ENCODE data around the gene SIAH2.

The SIAH2 gene

GRCh38 chr3:150790629-150791028 is 27.7 kb upstream of the SIAH2 start:
- no peak for DNase-seq (ENCODE audit: insufficient read length)
- FAIRE-seq: peak; percentile 36
- no peak for TF ChIP-seq POLR2A (IDR thresholded peaks at IDR 0.05; ENCODE audit: low read depth, low read length)
- no peak for TF ChIP-seq POLR2AphosphoS5 (IDR thresholded peaks at IDR 0.05; ENCODE audit: low read depth, low read length)
- no peak for TF ChIP-seq TAF1 (IDR thresholded peaks at IDR 0.05; ENCODE audit: borderline replicate concordance, low read depth, low read length)

DNA sequence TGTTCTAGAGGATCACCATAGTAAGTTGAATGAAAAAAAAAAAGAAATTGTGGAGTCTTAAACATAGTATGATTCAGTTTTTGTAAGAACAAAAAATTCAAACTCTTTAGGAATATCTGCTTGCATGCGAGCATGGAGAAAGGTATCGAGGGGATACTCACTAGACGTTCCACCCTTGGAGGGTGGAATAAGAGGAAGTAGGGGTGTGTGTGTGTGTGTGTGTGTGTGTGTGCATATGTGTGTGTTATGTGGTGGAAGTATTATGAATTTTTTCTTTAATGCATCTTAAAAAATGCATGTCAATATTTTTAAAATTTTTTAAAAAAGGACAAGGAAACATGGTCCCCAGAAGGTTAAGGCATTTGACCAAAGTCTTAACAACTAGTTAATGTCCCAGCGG is 26.5 kb upstream of the SIAH2 start:
- no peak for TF ChIP-seq TAF1 (IDR thresholded peaks at IDR 0.05; ENCODE audit: borderline replicate concordance, low read depth, low read length)
- no peak for TF ChIP-seq POLR2A (IDR thresholded peaks at IDR 0.05; ENCODE audit: low read depth, low read length)
- no peak for TF ChIP-seq POLR2AphosphoS5 (IDR thresholded peaks at IDR 0.05; ENCODE audit: low read depth, low read length)
- FAIRE-seq (no peak), DNase-seq (ENCODE audit: insufficient read length) (no peak)

DNA sequence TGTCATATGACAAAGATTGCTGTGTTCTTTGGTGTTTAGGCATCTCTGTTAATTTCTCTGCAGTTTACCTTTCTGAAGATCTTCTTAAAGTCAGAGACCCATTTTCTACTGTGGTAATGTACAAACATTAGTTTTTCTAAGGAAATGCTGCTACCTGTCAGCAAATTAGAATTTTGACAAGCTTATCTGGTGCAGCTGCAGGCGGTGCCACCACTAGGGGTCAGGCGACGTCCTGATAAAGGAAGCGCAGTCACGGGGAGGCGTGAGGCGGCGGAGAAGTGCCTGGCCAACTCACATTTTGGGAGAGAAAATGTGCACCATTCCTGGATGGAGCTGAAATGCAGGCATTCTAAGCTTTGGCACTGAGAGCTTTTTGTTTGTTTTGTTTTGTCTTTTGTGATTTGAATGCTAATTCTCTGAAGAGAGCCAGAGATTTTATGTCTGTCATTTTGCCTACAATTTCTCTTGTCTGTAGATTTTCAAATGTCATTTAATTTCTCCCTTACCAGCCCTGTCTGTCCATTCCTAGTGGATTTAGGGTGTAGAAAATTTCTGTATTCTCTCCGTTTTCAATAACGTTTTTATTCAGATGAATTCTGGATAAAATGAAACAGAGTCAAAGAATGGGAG is 24.9 kb upstream of the SIAH2 start:
- peak; percentile 86 for FAIRE-seq
- no peak for DNase-seq (ENCODE audit: insufficient read length)
- TF ChIP-seq POLR2A (IDR thresholded peaks at IDR 0.05; ENCODE audit: low read depth, low read length) (no peak), POLR2AphosphoS5 (IDR thresholded peaks at IDR 0.05; ENCODE audit: low read depth, low read length) (no peak), TAF1 (IDR thresholded peaks at IDR 0.05; ENCODE audit: borderline replicate concordance, low read depth, low read length) (no peak)

DNA sequence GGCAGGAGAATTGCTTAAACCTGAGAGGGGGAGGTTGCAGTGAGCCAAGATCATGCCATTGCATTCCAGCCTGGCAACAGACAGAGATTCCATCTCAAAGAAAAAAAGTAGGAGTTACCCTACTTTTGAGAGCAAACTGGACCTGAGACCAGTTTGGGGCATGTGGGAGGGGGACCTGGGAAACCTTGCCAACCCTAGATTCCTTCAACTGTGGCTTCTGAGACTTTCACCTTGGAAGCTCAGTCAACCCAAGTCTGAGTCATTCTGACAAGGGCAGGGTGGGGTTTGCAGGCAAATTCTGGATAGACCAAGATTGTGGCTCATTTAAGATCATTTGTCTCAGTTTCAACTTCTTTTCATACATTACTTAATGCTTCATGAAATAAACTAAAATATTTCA is 23.8 kb upstream of the SIAH2 start:
- TF ChIP-seq POLR2A (IDR thresholded peaks at IDR 0.05; ENCODE audit: low read depth, low read length): no peak
- no peak for TF ChIP-seq TAF1 (IDR thresholded peaks at IDR 0.05; ENCODE audit: borderline replicate concordance, low read depth, low read length)
- FAIRE-seq (no peak), DNase-seq (ENCODE audit: insufficient read length) (no peak)

GRCh38 chr3:150784747-150785125 is 21.8 kb upstream of the SIAH2 start:
- TF ChIP-seq POLR2A (IDR thresholded peaks at IDR 0.05; ENCODE audit: low read depth, low read length): no peak
- TF ChIP-seq POLR2AphosphoS5 (IDR thresholded peaks at IDR 0.05; ENCODE audit: low read depth, low read length): no peak
- TF ChIP-seq TAF1 (IDR thresholded peaks at IDR 0.05; ENCODE audit: borderline replicate concordance, low read depth, low read length): no peak
- FAIRE-seq: no peak
- DNase-seq (ENCODE audit: insufficient read length): no peak

- no peak for TF ChIP-seq TAF1 (IDR thresholded peaks at IDR 0.05; ENCODE audit: borderline replicate concordance, low read depth, low read length)
- no peak for TF ChIP-seq POLR2A (IDR thresholded peaks at IDR 0.05; ENCODE audit: low read depth, low read length)
- no peak for TF ChIP-seq POLR2AphosphoS5 (IDR thresholded peaks at IDR 0.05; ENCODE audit: low read depth, low read length)
- DNase-seq (ENCODE audit: insufficient read length) (no peak), FAIRE-seq (peak; percentile 78)
Observed at GRCh38 chr3:150783920-150784746, 21.2 kb upstream of the SIAH2 start.

DNA sequence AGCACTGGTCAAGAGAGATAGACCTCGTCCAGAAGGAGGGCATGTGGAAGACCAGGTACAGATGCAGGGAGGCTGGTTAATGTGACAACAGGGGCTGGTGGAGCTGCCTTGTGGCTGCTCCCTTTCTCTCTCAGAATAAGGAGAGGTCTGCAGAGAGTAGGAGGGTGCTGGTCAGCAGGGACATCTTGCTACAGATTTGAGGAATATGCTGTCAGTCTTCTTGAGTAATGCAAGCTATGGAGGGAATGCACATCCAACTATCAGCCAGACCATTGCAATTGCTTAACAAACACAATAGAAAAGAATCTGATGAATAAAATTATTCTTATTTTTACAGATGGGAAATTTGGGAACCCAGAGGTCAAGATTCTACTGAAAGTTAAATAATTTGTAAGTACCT is 20.3 kb upstream of the SIAH2 start:
- FAIRE-seq (no peak), DNase-seq (ENCODE audit: insufficient read length) (no peak)
- TF ChIP-seq TAF1 (IDR thresholded peaks at IDR 0.05; ENCODE audit: borderline replicate concordance, low read depth, low read length): no peak
- TF ChIP-seq POLR2A (IDR thresholded peaks at IDR 0.05; ENCODE audit: low read depth, low read length): no peak
- no peak for TF ChIP-seq POLR2AphosphoS5 (IDR thresholded peaks at IDR 0.05; ENCODE audit: low read depth, low read length)

GRCh38 chr3:150779402-150779858 is 16.5 kb upstream of the SIAH2 start:
- TF ChIP-seq POLR2AphosphoS5 (IDR thresholded peaks at IDR 0.05; ENCODE audit: low read depth, low read length): no peak
- TF ChIP-seq POLR2A (IDR thresholded peaks at IDR 0.05; ENCODE audit: low read depth, low read length): no peak
- TF ChIP-seq TAF1 (IDR thresholded peaks at IDR 0.05; ENCODE audit: borderline replicate concordance, low read depth, low read length): no peak
- FAIRE-seq: no peak
- DNase-seq (ENCODE audit: insufficient read length): no peak

DNA sequence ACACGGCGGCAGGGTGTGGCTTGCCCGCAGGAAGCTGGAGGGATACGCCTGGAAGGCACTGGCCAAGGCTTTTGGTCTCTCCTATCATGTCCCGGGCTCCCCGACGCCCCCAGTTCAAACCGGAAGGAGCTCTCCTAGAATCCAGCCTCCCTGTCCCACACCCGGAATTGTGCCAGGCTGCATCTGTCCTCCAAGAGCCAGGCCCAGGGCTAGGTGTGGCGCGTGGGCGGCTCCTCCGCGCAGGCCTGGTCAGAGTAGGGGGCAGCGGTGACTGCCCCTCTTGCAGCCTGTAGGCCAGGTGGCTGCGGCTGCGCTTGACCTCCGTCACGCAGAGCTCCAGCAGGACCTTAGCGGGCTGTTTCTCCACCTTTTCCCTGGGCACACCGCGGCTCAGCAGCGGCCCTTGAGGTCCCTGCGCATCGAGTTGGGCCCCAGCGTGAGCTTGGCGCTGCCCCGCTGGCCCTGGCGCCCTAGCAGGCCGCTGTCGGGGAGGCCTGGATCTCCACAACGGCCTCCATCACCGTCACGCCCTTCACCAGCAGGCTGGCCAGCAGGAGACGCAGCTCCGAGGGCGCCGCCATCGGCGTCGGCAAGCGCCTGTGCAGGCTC is 15.9 kb upstream of the SIAH2 start:
- FAIRE-seq (no peak), DNase-seq (ENCODE audit: insufficient read length) (no peak)
- TF ChIP-seq POLR2AphosphoS5 (IDR thresholded peaks at IDR 0.05; ENCODE audit: low read depth, low read length): no peak
- TF ChIP-seq TAF1 (IDR thresholded peaks at IDR 0.05; ENCODE audit: borderline replicate concordance, low read depth, low read length): no peak
- TF ChIP-seq POLR2A (IDR thresholded peaks at IDR 0.05; ENCODE audit: low read depth, low read length): no peak

DNA sequence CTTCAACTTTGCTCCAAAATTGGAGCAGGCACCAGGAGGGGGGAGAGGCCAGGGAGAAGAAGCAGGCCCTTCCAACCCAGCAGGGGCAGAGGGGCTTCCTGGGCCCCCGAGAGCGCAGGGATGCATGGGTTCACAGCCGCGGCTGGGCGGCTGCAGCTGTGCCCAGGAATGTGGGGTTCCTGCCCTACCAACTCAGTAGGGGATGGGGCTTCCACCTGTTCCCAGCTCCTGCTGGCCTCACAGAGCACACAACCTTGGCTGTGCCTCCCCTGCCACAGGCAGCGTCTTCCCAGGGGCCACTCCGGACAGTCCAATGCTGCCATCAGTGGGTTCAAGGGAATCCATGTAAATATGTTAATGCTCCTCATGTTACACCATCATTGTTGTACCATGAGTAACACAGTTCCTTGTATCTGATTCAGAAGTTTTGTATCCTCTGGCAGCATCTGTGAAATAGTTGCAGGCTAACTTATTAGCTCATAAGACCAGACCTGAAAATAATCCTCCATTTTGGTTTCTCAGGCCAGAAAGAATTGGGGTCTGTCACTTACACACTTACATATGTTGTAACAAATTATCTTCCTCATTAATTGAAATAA is 12.1 kb upstream of the SIAH2 start:
- no peak for DNase-seq (ENCODE audit: insufficient read length)
- FAIRE-seq: no peak
- no peak for TF ChIP-seq POLR2AphosphoS5 (IDR thresholded peaks at IDR 0.05; ENCODE audit: low read depth, low read length)
- TF ChIP-seq TAF1 (IDR thresholded peaks at IDR 0.05; ENCODE audit: borderline replicate concordance, low read depth, low read length): no peak

DNA sequence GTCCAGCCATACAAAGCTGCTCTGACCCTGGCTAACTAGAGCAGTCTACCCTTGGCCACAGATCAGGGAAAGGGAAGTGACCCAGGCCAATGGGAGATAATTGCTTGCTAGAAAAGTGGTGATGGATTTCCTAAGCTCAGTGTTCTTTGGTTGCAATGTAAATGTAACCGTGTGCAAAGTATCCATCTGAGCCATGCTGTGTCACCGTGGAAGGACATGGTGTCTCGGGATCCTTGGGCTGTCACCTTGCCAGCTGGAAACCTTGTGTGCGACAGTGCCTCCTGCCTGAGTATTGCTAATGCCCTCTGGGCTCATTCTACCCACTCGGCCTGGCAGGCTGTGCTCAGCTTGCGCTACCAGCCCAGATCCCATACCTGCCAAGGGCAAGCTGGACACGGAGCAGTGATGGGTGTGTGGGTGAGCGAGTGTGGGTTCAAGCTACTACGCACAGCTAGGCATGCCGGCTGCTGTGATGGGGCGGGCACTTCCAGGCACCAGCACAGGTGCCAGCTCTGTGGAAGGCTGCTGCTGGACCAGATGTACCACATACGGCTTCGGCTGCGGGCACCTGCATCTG is 10.7 kb upstream of the SIAH2 start:
- DNase-seq (ENCODE audit: insufficient read length): no peak
- no peak for FAIRE-seq
- TF ChIP-seq POLR2AphosphoS5 (IDR thresholded peaks at IDR 0.05; ENCODE audit: low read depth, low read length) (no peak), POLR2A (IDR thresholded peaks at IDR 0.05; ENCODE audit: low read depth, low read length) (no peak), TAF1 (IDR thresholded peaks at IDR 0.05; ENCODE audit: borderline replicate concordance, low read depth, low read length) (no peak)

Measured in GM12892 (cell line).